Fibroblast of lung (primary cell): Measurements from ENCODE around the gene FRMD4A.

Experiments
- EZH2 ChIP-seq: IDR thresholded peaks from 2 replicates; pipeline ENCODE4 v1.5.1; 2012; ENCODE audit warnings: low read length, control low read depth, mild to moderate bottlenecking; ENCODE audit errors: missing control alignments
- TF ChIP-seq, protein P1 (sequence below), 2 donors: IDR thresholded peaks in 1 of 2; conservative IDR thresholded peaks in 1 of 2; 1 replicate in 1 of 2; 2 replicates in 1 of 2; pipeline ENCODE4 v1.5.1; 2011 to 2012; ENCODE audit warnings: low read length in 2 of 2, control low read depth in 1 of 2, inconsistent platforms in 1 of 2, low read depth in 1 of 2, mild to moderate bottlenecking in 1 of 2

DNA sequence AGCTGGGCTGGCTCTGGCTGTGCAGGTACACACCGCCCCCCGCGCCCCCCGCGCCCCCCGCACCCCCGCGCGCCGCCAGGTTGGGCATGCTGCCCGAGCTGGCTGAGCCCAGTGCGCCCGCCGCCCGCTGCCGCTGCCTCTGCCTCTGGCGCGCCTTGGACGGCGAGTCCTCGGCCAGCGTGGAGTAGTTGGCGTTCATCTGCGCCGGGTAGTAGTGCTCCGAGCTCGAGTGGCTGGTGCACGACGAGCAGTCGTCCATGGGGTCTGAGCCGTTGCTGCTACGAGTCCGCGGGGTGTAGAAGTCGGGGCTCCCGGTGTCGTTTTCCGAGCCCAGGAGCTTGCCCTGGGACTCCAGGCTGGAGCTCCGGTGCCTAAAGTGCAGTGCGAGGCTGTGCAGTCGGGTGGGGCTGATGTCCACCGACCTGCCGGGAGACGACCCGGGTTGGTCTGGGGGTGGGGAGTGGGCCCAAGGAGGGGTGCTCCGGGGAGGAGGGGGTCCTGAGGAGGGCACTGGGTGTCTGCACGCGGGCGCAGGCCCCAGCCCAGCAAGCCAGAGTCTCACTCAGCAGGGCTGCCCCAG lies 673.5 kb downstream of the FRMD4A start:
- TF ChIP-seq, protein P1, sequence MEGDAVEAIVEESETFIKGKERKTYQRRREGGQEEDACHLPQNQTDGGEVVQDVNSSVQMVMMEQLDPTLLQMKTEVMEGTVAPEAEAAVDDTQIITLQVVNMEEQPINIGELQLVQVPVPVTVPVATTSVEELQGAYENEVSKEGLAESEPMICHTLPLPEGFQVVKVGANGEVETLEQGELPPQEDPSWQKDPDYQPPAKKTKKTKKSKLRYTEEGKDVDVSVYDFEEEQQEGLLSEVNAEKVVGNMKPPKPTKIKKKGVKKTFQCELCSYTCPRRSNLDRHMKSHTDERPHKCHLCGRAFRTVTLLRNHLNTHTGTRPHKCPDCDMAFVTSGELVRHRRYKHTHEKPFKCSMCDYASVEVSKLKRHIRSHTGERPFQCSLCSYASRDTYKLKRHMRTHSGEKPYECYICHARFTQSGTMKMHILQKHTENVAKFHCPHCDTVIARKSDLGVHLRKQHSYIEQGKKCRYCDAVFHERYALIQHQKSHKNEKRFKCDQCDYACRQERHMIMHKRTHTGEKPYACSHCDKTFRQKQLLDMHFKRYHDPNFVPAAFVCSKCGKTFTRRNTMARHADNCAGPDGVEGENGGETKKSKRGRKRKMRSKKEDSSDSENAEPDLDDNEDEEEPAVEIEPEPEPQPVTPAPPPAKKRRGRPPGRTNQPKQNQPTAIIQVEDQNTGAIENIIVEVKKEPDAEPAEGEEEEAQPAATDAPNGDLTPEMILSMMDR (conservative IDR thresholded peaks at IDR 0.05 in 1 of 2, IDR thresholded peaks at IDR 0.05 in 1 of 2; ENCODE audit: low read depth in 1 of 2, low read length in 2 of 2): no peak
- no peak for TF ChIP-seq EZH2
